HG03460 (cell line): Measurements from ENCODE around the gene ZBTB7A.
A peak's percentile ranks its signal among the peaks of the same experiment; 100 is the strongest.

Source experiments
- ATAC-seq: cut with Tn5 transposase; IDR thresholded peaks from one replicate; pipeline ENCODE4 v1.9.1; 2021; ENCODE audit not compliant: unreplicated experiment

ZBTB7A gene

DNA sequence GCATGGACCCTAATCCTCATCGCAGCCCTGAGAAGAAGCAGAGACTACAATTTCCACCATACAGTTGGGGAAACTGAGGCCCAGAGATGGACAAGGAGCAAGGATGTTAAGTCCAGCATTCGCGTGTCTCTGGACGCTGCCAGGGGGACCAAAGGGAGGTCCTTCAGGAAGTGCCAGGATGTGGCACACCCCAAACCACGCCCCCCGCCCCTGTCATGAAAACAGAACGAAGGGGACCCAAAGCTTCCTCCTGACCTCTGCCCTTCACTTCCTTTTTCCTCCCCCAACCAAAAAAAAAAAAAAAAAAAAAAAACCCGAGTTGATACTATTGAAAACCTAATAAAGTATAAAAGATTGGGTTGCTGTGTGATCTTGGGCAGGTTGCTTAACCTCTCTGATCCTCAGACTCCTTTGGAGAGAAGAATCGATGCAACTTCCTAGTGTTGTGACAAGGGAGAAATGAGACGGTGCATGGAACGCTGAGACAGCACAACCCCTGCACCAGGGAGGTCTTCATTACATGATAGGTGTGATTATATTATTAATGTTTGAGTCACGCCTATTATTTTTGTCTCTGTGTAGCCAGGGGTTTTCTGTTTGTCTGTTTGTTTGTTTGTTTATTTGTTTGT is 2.7 kb upstream of the ZBTB7A start:
- ATAC-seq, result no peak

DNA sequence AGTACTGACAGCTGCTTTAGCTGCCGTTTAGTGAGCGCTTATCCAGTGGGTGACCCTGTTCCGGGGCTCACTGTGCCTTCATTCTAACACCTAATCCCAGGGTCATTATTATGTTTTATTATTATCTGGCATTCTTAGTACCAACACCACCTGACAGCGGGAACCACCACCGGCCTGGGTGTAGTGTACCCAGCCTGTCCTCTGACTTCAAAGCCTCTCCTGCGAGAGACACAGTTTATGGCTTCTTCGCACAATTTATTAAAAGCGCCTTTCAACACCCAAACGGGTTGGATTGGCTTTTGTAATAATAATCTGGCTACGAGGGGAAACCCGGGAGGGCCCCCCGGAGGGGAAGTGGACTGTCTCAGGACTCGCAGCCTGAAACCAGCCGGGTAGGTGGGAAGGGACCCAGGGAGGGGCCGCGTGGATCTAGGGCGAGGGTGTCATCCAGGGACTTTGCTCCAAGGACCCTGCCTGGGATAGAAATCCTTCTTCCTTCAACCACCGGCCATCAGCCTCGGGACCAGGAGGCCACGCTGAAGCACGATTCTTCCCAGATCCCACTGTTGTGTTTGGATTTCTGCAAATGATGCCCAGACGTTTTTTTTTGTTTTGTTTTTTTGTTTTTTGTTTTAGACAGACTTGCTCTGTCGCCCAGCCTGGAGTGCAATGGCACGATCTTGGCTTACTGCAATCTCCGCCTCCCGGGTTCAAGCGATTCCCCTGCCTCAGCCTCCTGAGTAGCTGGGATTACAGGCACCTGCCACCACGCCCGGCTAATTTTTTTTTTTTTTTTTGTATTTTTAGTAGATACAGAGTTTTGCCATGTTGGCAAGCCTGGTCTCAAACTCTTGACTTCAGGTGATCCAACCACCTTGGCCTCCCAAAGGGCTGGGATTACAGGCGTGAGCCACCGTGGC is 1.6 kb upstream of the ZBTB7A start:
- ATAC-seq, result no peak

DNA sequence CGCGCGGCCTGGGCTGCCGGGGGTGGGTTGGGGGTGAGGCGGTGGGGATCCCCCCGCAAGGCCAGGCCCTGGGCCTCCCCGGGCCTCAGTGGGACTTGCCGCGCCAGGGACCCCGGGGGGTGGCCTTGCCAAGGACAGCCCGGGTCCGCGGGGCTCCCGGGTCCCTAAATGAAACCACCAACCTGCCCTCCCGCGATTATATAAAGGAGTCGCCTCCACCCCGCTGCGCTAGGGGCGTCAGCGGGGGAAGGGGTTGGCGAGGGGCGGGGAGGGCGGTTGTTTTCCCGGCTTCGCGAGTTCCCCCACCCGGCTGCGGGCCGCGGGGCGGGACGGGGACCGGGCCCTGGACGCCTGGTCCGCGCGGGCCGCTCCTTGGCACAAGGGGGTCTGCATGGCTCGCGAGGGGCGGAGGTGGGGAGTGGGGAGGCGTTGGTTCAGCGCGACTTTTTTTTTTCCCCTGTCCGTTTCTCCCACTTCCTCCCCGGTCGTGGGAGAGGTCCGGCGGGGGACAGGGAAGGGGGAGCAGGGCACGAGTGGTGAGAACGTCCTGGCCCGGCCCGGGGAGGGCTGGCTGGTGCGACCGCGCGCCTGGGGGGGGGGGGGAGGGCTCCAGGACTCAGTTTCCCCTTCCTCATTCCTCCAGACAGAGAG is 822 bp upstream of the ZBTB7A start:
- no peak for ATAC-seq

DNA sequence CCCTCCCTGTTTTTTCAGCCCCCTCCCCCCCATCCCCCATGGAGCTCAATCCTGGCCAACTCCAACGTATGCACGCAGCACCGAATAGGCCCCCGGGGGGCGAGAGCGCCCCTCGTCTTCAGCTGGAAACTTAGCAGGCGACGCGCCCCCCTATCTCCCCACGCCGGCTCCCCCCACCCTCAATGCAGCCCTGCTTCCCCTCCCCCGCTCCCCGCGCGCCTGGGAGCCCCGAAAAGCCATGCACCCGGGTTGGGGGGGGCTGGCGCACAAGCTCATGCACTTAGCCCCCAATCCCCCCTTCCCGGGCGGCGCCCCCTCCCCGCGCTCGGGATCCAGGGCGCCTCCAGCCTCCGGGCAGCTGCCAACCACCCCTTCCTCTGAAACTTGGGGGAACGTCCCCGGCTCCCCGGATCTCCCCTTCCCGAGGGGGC is 508 bp downstream of the ZBTB7A start:
- no peak for ATAC-seq

DNA sequence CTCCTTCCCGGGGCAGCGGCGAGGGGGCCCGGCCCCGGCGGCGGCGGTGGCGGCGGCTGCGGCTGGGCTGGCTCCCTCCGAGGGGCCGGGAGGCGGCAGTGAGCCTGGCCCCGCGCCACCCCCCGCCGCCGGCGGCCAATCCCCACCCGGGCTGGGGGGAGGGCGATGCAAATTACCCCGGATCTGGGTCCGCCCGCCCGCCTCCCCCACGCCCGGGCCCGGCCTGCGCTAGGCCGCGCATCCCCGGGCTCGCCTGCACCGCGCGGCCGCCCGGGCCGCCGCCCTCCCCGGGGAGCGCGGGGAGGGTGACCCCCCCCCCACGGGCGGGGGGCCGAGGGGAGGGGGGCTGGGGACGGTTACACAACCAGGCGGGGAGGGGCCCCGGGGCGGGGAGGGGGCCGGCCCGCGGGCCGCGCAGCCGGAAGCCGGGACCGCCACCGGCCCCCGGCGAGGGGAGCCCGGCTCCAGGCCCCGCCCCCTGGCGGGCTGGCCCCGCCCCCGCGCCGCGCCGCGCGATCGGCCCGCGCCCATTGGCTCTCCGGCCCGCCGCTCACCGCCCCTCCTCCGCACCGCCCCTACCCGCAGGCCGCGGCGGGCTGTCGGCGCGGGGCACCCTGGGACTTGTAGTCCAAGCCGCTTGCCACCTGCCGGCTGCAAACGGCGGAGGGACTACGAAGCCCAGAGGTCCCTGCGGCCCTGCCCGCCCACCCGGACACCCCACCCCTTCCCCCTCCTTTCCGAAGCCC is 1.1 kb downstream of the ZBTB7A start:
- peak; percentile 68 for ATAC-seq

DNA sequence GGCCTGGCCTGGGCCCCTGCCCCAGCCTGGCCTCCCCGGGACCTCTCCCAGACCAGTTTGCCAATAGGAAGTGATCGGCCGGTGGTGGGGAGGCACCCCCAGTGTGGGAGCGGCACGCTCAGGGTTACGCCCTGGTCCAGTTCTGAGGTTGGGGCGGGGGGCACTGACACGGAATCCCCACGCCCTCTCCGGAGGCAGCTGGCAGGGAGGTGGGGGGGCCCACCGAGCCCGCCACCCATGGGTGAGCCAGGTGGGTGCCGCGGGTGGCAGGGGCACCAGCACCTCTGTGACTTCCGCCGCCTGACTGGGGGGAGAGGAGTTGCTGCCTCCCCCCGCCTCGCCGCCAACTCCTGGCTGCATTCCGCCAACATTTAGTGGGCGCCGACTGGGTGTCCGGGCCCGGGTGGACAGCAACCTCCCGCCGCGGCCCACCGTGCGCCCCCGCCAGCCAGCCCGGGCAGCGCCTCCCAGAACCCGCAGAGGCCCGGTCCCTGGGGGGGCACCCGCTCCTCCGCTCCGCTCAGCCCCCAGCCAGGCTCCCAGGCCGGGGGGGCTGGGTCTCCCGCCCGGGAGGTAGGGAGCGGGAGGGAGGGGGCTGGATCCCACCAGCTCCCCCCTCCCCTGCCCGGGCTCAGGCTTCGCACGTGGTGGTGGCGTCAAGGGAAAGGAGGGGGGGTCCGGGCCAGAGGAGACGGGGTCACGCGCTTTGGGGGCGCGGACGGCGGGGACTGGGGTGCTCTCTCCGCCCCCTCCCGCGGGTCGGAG is 2.0 kb downstream of the ZBTB7A start:
- no peak for ATAC-seq

DNA sequence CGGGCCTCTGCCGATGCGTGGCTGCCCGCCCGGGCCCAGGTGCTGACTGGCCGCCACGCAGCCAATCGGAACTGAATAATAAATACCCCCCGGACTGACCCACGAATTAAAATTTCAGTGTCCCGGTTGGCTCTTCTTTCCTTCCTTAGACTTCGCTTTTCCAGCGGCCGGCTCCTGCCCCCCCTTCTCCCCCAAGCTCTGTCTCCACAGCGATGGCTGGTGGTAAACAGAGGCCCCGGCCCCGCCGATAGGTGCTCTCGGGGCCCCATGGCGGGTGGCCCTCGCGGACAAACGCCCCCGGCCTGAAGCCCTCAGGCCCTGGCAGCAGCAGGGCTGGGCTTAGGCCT is 2.6 kb downstream of the ZBTB7A start:
- no peak for ATAC-seq

DNA sequence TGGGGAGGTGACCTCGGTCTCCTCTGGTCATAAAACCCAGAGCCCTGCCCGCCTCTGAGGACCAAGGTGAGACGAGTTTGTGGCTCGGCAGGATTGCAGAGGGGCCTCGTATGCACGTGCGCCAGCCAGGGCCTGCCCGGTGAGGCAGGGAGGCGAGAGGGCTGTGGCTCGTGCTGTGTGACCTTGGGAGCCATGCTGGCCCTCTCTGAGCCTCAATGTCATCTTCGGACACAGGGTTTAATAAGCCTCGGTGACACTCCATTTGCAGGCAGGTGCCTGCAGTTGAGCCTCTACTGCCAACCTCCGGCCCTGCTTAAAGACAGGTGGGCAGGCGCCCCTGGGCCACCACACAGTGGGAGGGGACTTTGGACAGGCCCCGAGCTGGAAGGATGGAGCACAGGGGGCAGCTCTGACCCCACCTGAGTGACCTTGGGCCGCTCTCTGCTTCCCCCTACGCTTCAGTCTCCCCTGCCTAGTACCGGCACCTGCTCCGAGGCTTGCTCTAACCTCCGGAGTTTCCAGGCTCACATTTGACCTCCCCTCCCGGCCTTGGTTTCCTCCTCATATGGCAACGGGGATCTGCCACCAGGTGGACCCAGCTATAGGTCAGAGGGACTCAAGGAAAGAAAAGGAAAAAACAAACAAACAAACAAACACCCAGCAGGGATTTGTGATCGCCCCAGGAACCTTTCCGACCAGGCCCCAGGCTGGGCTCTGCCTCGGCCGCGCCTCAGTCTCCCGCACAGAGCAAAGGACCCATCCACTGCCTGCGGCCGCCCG is 3.1 kb downstream of the ZBTB7A start:
- ATAC-seq, result no peak

DNA sequence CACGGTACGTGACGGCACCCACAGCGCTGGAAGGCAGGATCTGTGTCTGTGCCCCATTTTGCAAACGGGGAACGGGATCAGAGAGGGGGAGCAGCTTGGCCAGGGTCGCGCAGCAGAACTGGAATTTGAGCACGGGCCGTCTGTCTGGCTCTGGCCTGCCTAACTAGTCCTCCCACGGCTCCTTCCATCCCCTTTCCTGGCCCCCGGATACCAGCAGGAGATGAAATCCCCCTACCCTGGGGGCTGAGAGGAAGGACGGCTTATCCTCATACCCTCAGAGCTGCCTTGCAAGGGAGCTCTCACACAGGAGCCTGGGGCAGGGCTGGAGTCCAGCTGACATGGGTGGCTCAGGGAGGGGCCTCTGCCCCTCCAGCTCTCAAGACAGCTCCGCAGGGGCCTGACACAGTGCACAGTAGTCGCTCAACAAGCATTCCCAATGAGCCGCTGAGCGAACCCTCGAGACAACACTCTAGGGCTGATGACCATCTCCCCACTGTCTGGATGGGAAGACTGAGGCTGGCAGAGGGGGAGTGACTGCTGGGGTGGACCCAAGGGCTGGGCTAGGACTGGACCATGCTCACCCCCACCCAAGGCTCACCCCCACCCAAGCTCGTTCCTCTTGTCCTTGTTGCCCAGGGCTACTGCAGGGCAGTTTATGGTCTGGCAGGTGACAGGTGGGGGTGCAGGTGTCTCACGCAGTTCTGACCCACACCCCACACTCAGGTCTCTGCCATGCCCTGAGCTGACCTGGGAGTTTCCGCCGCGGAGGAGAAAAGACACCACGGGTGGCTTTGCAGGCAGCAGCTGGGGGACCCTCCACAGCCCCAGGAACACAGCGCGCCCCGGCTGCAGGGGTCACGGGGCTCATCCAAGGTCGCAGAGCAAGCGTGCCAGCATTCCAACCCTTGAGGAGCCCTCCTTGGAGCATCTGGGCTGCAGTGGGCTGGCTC is 4.0 kb downstream of the ZBTB7A start:
- no peak for ATAC-seq

DNA sequence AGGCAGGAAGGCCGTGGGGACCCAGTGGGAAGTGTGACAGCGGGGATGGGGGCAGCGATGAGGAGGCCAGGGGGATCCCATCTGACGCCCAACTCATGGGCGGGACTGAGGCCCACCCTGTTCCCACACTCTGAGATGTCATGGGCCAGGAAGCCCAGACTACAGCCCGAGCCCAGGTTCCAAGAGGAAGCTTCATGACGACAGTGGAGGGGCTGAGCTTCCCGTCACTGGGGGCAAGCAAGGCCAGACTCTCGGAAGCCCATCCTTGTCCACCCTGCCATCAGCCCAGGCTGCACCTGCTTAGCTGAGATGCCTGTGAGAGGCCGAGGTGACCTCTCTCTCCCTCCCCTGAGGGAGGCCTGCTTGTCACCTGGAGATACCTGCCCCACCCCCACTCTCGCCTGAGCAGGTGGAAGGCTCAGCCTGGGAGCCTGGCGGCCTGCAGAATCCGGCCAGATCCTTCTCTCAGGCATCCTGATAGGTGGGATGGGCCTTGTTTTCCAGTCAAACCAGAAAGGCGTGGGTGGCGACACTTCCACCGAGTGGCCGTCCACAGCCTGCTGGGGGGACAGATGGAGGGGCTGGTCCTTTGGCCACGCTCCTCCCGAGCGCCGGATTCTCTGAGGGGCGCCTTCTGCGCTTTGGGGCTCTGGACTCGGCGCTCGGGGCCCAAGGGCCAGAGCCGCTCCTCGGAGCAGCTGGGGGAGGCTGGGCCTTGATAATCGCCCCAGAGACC is 4.8 kb downstream of the ZBTB7A start:
- no peak for ATAC-seq

DNA sequence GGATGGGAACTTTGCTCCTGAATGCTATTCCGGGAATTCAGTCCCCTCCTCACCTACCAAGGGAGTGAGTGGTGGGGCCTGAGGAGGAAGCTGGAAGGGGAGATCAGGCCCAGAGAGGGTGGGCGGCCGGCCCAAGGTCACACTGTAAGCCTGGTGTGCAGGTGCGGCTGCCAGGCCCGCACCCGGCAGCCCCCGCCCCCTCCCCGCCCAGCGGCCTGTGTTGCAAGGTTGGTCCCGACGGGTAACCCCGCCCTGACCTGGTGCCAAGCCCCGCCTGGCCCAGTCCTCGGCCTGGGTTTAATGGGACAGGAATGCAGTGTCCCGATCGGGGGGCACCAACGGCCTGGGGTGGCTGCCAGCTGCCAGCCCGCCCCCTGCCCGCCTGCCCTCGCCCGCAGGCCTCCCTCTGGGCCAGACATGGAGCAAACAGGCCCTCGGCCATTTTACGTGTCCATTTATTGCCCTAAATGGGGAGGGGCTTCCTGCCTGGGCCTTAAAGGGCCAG is 5.5 kb downstream of the ZBTB7A start:
- ATAC-seq, result no peak

DNA sequence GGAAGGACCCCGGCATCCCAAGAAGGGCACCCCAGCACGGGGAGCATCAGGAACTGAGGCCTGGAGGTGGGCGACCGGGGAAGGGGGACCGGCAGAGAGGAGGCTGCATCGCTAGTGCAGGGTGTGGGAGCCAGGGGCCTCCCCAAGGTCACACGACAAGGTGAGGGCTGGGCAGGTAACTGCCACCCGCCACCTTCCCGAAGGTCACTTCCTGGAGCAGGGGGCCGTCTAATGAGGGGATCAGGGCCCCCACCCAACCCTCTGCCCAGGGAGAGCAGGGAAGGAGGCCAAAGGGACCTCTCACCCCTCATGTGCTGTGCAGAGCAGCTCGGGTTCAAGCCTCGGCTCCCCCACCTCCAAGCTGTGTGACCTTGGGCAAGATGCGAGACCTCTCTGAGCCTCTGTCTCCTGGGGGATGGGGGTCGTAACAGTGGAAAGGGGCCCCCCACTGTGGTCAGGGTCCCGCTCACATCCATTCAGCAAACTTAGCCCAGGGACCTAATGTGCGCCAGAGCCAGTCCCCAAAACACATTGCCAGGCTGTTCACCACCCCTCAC is 6.0 kb downstream of the ZBTB7A start:
- ATAC-seq, result no peak

DNA sequence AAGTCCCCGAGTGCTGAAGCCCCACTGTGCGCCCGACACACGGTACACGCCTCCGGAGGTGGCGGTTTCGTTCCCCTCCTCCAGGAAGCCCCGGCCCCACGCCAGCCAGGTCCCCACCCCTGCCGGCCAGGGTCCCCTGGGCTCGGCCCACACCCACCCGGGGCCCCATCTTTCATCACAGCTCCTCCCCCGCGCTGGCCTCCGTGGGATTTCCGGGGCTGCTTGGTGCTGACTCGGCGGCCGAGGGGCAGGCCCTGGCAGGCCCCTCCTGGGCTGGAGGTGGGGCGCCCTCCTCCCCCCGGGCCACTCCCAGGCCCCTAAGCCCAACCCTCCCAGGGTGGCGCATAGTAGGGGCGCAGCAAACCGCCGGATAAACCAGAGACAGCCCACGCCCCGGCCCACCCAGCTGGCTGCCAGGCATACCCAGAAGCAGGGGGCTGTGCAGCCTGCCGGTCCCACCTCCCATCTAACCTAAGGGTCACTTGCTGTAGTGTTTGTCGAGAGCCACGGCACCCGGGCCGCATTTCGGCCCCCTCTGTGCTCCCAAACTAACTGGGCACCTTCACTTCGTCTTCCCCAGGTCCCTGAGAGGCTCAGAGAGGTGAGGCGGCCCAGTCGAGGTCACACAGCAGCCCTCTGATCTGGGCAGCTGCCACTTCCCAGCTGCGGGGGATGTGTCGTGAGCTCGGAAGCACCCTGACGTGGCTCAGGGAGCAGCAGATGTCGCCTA is 6.6 kb downstream of the ZBTB7A start:
- ATAC-seq, result no peak

DNA sequence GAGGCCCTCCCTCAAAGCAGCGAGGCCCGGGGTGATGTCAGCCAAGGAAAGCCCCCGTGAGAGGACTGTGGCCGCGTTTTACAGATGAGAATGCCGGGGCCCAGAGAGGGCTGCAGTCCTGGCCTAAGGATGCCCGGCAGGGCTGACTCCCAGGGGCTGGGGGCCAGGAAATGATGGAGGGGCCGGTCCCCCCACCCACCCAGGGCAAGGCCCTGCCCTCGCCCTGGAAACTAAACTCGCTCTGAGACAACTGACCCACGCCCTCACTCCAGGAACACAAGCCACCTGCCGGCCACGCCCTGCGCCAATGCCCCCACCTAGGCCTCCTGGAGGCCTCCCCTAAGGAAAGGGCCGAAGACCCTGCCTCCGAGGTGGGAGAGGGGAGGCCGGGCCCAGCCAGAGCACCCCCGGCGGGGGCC is 7.2 kb downstream of the ZBTB7A start:
- ATAC-seq, result no peak

DNA sequence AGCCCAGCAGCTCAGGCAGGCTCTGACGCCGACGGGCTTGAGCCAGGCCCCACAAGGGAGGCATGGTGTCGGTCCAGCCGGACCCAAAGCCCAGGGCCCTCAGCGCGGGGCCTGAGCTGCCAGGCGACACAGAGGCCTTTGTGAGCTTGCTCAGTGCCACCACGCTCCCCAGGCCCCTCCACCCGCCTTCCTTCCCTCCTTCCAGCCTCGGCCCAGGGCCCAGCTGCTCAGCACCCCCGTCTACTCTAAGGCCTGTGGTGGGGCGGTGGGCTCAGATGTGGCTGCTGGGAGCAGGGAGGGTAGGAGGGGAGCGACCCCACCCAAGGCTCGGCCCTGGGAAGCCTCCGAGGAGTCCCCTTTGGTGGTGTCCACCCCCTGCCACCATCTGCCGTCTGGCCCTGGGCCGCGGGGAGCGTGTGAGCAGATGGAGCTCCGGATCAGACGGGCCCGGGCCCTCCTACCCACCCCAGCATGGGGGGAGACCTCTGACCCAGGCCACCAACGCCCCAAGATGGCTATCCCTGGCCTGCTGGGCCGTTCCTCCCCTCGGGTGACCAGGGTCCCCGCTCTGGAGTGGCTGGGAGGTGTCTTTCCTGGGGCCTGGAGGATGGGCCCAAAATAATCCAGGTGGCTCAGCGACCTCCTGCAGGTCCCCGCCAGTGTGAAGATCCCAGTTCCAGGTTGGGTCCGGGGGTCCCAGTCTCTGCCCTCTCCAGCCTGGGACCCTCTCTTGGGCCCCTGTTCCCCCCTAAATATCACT is 7.8 kb downstream of the ZBTB7A start:
- no peak for ATAC-seq
